ENCODE results near the gene VIPR2.
"Not testable (repeated sequence)": the region's sequence is repeated elsewhere in the genome, so short reads cannot be mapped to it uniquely, and the experiment has no call there.

Gene VIPR2

DNA sequence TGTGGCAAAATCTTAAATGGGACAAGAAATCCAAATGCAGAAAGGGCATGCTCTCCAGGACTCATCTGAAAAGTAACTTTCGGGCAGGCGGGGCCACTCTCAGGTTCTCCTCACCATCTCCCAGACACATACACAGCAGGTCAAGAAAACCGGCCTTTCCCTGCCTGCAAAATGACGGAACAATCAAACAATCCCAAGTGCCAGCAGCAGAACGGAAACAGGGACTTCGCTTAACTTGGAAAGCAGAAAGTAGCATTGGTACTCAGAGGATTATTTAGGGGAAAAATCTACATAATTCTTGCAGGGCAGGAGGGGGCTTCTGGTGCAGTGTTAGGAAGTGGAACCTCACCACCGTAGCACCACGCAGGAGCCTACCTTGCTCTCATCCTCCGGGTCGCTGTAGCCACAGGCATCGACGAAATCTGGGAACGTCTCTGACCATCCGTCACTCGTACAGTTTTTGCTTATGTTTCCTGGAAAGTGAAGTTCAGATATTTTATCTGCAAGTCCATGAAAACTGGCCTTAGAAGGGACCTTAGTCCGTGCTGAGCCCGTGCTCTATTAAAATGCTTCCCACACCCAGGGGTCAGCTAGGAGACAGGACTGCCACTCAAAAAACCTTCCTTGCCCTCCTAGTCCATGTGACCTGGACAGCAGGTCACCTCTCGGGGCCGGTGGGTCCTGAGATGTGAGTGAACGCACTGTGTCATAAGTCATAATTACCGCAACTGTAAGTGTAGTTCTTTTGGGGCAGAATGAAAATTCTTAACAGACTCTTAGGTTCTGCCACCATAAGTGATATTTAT lies 41.1 kb downstream of the VIPR2 start:
- no peak for DNase-seq (ENCODE audit: low spot score)

DNA sequence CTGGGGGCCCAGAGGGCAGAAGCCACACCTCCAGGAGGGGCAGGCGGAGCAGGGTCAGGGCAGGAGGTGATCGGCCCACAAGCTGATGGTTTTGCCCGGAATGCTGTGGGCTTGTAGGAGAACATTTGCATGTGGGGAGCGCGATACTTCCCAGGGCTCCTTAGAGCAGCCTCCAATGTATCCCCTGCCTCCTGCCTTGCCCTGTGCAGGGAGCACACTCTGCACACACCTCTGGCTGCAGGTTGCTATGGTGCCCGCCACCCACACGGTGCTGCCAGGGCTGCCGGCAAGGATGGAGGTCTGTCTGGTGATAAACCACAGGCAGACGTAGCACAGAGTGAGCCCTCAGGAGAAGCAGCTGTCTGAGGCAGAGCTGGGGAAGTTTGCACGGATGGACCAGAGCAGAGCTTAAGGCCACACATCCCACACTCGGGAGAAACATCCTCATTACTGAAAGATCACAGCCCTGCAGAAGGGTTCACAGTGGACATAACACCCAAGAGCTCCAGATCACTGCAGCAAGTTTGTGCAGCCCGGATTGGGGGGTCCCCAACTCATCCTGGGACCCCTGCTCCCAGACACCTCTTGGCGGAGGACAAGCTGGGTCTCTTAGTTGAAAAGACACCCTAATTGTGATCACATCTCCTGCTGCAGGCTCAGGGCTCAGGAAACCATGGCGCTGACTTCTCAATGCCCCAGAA lies 41.8 kb downstream of the VIPR2 start:
- DNase-seq (ENCODE audit: low spot score) = no peak

DNA sequence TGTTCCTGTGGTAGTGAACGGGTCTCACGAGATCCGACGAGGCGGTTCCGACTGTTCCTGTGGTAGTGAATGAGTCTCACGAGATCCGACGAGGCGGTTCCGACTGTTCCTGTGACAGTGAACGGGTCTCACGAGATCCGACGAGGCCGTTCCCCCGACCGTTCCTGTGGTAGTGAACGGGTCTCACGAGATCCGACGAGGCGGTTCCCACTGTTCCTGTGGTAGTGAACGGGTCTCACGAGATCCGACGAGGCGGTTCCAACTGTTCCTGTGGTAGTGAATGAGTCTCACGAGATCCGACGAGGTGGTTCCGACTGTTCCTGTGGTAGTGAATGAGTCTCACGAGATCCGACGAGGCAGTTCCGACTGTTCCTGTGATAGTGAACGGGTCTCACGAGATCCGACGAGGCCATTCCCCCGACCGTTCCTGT lies 43.0 kb downstream of the VIPR2 start:
- not testable (repeated sequence) for DNase-seq (ENCODE audit: low spot score)

DNA sequence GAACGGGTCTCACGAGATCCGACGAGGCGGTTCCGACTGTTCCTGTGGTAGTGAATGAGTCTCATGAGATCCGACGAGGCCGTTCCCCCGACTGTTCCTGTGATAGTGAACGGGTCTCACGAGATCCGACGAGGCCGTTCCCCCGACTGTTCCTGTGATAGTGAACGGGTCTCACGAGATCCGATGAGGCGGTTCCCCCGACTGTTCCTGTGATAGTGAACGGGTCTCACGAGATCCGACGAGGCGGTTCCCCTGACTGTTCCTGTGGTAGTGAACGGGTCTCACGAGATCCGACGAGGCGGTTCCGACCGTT lies 43.6 kb downstream of the VIPR2 start:
- not testable (repeated sequence) for DNase-seq (ENCODE audit: low spot score)

DNA sequence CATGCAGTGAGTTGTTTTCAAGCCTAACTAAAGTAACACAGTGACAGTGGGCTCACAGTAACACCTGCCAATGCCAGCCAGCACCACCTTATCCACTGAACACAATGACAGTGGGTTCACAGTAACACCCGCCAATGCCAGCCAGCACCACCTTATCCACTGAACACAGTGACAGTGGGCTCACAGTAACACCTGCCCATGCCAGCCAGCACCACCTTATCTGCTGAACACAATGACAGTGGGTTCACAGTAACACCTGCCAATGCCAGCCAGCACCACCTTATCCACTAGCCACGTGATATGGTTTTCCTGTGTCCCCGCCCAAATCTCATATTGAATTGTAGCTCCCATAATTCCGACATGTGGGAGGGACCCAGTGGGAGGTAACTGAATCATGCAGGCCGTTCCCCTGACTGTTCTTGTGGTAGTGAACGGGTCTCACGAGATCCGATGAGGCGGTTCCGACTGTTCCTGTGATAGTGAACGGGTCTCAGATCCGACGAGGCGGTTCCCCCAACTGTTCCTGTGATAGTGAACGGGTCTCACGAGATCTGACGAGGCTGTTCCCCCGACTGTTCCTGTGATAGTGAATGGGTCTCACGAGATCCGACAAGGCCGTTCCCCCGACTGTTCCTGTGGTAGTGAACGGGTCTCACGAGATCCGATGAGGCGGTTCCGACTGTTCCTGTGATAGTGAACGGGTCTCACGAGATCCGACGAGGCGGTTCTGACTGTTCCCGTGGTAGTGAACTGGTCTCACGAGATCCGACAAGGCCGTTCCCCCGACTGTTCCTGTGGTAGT lies 44.2 kb downstream of the VIPR2 start:
- not testable (repeated sequence) for DNase-seq (ENCODE audit: low spot score)

DNA sequence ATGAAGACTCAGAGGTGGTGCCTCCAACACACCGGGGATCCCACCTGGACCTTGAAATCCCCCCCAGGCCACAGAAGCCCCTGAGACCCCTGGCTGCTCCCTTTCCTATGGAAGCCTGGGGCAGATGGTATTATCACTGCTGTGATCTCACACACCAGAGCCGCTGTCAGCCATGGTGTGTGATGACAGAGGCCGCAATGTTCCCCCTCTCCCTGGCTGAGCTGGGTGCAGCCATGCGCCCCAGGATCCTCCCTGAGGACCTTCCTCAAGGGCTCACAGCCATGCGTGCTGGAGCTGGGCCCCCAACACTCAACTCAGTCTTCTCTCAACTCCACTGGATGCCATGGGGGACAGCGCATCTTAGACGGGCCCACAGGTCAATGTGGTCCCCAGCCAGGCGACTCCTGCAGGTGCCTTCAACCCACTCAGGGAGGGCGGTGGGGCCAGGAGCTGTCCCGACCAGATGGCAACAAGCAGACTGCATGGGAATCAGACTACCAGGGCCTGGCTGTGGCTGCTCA lies 44.9 kb downstream of the VIPR2 start:
- no peak for DNase-seq (ENCODE audit: low spot score)

DNA sequence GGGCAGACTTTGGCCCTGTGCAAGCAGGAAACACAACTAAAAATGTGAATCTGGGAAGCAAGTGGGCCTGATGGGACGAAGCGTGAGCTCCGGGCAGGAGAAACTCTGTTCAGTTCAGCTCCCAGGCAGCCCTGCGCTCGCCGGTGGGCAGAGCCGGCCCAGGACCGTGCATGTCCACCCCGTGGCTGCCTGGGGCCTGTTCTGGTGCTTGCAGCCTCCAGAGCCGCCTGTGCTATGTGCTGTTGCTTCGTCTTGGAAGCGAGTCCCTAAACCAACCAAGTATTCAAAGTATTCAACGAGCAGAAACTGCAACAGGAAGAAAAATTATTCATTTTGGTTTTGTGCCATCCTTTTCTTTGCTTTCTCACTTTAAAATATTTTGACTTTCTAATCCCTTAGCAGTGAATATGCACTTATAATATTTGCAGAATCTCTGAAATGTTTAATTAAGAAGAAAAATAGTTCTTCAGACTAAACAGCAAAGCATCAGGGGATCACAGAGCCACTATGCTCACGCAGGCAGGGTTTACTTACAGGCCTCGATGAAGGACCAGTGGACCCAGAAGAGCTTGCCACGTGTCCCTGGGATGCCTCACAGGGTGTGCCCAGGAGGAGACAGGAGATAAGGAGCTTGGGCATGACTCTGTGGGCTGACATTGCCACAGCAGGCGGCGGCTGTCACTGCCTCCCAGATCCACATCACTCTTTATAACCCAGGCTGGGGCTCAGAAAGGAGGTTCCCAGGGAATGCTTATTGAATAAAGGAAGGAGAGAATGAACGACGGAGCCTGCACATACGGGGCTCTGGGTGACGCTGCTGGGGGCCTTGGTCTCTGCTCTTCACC lies 45.6 kb downstream of the VIPR2 start:
- DNase-seq (ENCODE audit: low spot score) = no peak

DNA sequence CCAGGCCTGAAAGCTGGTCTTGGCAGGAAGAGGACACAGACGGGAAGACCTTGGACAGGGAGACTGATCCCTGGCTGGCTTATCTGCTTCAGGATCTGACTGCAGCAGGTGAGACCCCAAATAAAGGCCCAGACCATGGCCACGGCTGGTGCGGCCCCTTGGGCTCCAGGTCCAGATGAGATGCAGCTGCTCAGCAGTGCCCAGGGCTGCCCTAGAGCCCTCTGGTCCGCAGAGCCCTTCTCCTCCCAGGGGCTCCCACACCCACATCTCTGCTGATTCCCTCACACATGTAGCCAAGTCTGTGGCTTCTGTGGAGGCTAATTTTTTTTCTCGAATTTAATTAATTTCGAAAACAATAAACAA lies 46.3 kb downstream of the VIPR2 start:
- no peak for DNase-seq (ENCODE audit: low spot score)

DNA sequence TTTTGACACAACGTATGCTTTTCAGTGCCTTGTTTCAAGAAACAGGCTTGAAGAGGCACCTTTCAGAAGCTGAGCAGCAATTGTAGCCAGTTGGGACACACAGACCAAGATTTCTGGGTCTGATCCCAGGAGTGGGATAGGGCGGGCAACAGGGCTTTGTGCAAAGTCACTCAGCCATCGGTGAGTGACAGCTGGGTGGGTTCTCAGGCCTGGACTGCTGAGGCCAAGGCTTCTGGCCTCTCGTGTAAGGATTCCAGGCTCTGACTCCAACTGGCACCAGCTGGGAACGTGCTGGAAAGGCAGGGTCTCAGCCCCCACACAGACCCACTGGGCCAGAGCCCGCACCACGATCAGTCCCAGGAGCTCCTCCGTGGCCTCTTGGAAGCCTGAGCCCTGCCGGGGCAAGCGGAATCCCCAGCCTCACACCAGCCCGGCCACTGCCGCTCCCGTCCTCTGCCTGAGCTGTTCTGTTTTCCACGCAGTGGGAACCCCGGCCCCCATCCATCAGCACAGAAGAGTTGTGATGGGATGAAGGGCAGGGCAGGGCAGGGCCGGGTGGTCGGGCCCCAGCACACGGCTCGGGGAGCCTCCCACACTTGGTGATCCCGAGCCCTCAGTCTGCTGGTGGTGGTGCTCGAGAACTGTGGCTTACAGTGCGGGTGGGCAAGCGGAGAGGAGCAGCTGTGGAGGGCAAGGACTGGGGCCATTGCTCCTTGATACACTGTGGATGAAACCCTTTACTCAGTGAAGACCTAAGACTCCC lies 46.8 kb downstream of the VIPR2 start:
- peak; percentile 2 for DNase-seq (ENCODE audit: low spot score)

DNA sequence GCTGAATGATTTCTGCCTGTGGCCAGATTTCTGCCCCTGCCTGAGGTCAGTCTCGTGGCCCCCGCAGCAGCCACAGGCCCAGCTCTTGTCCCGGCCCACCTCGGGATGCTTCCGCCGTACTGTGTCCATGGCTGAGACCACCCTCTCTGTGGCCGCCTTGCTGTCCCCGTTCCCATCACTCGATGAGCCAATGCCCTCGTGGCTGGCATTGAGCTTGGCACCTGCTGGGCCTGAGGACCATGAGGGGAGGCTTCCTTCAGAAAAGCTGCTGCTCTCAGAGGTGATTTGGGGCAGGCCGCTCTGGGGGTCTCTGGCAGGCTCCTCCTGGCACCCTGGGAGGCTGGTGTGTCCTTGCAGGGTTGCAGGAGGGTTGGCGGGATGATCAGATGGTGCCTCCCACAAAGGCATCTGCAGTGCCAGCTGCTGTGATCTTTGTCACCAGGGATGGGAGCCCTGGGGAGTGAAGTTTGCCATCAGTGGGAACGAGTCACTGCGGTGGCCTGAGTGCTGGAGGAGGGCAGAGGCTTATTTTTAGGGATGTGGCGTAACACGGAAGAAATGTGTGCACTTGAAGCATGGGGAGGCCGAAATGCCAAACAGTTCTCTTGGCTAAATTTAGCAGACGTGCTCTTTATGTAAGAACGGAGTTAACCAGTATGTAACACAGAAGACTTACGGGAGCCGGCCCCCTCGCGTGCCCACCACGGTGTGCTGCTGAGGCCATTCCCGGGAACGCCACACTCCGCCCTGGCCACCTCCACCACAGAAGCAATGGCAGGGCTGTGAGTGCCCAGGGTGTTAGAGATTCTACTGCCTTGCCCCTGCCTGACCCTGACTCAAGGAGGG lies 47.7 kb downstream of the VIPR2 start:
- no peak for DNase-seq (ENCODE audit: low spot score)

DNA sequence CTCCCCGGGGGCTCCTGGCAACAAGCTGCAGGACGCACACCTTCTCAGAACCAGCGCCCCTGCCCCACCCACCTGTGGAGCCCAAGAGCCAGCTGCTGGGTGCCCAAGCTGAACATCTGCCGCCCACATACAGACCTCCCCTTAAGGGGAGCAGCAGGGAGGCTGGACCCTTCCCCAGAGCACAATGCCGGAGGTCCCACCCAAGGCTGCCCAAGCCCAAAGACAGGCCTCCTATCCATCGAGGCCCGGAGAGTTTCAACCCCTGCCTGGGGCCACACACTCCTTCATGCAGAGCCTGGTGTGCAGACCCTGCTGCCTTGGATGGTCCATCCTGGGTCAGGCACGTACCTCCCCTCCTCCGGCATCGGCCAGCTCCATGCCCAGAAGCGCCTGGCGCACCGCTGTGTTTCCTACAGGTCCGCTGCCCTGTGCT lies 48.7 kb downstream of the VIPR2 start:
- no peak for DNase-seq (ENCODE audit: low spot score)

DNA sequence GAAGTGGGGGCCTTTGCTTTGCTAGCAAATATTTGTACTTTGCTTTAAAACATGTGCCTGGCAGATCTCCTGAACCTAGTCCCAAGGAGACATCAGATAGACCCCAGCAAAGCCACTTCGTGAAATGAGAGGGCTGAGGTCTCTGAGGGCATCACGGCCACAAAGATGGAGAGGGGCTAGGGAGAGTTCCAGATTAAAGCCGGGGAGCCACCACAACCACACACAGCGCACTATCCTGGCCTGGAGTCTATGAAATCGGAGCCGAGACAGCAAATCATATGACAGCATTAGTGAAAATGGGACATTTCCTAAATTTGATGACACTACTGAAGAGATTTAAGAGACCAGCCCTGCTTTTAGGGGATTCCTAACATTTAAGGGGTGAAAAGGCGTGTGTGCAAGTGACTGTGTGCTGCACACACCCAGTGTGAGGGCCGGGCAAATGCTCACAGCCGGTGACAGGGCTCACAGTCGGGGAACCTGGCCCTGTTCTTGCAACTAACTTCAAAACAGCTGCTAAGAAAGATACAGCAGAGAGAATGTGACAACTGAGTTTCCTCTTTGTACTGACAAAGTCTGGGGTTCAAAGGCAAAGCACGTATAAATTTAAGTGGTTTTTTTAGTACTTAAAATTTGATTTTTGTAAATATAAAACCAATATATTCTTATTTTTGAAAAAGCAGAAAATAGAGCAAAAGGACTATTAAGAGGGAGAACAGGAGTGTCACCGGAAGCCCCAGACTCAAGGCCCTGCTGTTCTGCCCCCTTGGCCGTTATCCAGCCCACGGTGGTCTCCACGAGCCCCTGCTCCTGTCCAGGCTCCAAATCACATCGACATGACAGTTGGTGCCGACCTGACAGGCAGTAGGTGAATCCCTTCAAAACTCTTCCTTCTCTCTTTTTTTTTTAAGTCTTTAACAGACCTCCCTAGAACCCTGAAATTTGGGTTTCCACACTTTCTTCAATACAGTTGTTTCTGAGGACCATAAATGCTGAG lies 49.5 kb downstream of the VIPR2 start:
- no peak for DNase-seq (ENCODE audit: low spot score)

DNA sequence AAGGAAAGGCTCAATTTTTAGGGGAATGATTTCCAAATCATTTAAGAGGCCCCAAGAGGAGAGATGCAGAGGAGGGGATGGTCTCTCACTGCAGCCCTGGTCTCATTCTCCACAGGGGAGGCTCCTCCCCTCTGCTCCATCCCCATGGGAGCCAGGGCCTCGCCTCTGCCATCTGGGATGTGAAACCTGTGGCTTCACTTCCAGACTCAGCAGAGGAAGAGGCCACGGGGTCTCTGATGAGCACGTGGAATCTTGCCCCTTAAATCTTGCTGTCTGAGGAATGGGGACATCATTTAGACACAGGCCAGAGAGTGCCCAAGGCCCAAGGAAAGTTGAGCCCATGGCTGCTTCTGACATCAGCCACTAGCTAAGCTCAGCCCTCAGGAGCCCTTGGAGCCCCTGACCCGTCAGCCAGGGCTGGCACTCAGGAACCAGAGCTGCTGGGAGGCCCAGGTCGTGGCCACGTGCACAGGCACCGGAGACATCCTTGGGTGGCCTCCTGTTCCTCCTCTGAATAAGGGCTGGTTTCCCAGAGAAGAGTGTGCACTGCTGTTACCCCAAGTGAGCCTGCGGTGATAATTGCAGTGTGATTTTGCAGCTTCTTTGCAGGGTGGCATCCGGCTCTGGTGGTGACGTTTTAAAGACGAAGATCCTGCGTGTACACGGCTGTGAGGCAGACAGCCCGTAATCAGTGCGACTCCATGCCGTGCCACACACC lies 50.5 kb downstream of the VIPR2 start:
- no peak for DNase-seq (ENCODE audit: low spot score)

DNA sequence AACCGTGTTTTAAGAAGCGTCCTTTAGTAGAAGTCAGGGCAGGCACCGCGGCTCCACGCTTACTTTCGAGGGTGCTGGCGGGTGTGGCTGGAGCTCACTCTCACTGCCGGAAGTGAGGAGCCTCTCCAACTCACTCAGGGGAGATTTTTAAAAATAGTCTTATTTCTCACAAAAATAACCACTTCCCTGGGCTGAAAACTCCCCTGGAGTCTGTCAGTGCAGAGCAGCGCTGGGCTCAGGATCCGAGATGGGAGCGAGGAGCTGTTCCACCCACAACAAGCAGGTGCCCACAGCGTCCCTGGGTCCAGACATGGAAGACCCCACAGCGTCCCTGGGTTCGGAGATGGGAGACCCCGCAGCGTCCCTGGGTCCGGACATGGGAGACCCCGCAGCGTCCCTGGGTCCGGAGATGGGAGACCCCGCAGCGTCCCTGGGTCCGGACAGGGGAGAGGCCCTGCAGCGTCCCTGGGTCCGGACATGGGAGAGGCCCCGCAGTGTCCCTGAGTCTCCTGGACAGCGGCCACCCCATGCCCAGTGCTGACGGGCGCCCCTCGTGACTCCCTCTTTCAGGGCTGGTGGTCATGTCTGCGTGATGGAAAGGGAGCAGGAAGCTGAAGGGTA lies 51.2 kb downstream of the VIPR2 start:
- no peak for DNase-seq (ENCODE audit: low spot score)

DNA sequence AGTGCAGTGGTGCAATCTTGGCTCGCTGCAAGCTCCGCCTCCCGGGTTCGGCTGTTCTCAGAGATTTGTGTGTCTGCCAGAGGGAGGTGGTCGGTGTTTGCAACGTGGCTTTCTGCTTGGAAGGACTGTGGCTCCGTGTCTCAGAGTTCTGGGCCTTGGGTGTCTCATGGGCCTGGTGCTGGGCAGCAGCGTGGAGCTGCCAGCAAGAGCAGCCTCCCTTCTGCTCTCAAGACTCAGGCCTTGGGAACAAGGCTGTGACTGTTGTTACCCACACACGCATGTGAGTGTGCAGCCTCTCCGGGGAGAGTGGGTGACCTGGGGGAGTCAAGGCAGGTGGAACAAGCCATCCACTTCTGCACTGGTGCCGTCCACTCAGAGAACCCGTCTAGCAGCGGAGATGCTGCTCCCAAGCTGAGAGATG lies 52.0 kb downstream of the VIPR2 start:
- no peak for DNase-seq (ENCODE audit: low spot score)

DNA sequence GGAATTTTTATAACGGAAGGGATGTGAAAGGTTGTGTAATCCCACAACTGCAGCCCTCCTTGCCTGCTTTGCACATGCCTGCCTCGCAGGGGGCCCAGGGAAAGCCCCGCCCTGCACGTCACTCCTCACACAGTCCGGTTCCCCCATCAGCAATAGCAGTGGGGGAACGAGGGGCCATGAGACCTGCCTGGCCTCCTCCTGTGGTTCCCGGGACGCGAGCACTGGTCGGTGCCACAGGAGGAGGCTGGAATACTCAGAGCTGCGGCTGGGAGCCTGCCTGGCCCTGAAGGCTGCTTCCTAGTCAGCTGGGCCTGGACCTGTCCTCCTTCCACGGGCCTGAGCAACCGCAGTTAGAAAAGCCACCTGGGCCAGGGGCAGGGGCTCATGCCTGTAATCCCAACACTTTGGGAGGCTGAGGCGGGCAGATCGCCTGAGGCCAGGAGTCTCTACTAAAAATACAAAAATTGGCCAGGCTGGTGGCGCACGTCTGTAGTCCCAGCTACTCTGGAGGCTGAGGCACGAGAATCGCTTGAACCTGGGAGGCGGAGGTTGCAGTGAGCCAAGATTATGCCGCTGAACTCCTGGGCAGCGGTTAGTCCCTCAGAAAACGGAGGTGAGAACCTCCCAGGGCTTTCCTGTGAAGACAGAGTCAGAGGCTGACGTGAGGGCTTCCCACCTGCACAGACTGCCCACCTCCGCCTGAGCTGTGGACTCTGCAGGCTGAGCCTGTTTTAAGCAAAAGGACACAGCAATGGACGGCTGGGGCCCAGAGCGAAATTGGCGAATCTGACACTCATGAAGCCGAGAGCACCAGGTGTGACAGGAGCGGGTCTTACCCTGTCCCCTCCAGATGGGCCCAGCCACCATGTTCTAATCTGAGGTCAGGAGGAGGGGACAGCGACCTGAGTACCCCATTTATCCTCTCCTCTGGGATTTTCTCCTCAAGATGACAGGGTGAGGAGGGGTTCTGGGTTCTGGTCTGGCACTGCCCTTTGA lies 52.9 kb downstream of the VIPR2 start:
- DNase-seq (ENCODE audit: low spot score) = no peak

Data from cerebellar cortex (tissue), 1 donor.